ENCODE results near the gene CACNA1C.

Gene CACNA1C

DNA sequence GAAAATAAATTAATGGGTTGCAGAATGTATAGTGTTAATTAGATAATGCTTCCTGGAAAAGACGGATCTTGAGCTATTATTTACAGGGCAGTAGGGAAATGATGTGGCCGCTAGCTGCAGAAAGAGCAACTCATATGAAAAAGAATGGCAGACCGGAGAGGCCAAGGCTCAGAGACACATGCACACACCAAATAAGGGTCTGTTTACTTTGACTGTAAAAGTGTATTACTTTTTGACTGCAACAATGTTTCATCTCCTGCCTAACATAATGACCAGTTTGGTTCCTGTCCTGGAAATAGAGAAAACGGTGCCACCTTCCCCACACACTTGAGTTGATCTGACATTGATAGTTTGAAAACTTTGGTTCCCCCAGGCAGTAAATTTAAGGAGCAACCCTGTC, 290.9 kb downstream of the CACNA1C start:
- H3K27me3 ChIP-seq (ENCODE audit: control insufficient read depth, insufficient read depth, low read length): no peaks in the 10 kb centered on the region
- peaks cover 73% of the 10 kb centered on the region for H3K4me1 ChIP-seq (ENCODE audit: control insufficient read depth, insufficient read depth, low read length)
- H3K9ac ChIP-seq (ENCODE audit: low read length): no peak overlapping the region
- no peaks in the 10 kb centered on the region for H3K36me3 ChIP-seq (ENCODE audit: control insufficient read depth, insufficient read depth, low read length)
- H3K27ac ChIP-seq (ENCODE audit: low read depth, low read length): peak overlapping the region; percentile 86
- no peak overlapping the region for H3K4me3 ChIP-seq (ENCODE audit: low read length)

DNA sequence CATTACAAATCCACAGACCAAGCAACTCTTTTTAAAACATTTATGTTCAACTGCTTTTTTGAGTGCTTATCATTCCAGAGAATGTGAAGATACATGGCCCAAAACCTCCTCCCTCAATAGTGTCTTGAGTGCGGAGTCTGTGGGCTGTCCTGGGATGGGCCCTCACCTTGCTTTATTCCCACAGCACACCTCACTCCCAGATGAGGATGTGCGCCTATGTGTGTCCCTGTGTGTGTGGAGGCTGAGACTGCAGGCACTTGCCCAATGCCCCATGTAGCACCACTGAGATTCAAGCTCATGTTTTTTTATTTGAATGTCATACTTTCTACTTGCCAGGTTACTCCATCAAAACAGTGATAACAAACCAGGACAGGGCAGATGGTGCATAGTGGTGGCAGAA, 291.7 kb downstream of the CACNA1C start:
- H3K27ac ChIP-seq (ENCODE audit: low read depth, low read length): peak overlapping the region; percentile 86
- peaks cover 76% of the 10 kb centered on the region for H3K4me1 ChIP-seq (ENCODE audit: control insufficient read depth, insufficient read depth, low read length)
- no peak overlapping the region for H3K4me3 ChIP-seq (ENCODE audit: low read length)
- H3K27me3 ChIP-seq (ENCODE audit: control insufficient read depth, insufficient read depth, low read length): no peaks in the 10 kb centered on the region
- no peak overlapping the region for H3K9ac ChIP-seq (ENCODE audit: low read length)
- no peaks in the 10 kb centered on the region for H3K36me3 ChIP-seq (ENCODE audit: control insufficient read depth, insufficient read depth, low read length)

DNA sequence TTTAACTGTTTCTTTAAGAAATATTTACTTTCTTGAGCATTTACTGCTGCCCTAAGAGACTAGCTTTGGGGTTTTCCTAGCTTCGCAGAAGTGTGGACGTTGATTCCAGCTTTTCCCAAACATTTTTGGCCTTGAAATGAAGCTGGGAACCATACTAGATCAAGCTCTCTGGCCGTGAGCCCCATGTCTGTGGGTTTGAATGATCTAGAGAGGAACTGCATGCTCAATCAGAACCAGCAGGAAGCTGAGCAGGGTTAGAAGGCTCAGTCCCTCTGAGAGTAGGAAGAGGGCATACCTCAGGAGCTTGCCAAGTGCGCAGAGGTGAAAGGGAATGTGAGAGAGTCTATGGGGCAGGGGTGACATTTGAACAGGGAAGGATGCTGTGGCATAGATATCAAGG, 292.1 kb downstream of the CACNA1C start:
- Histone ChIP-seq H3K36me3 (ENCODE audit: control insufficient read depth, insufficient read depth, low read length) (no peaks in the 10 kb centered on the region), H3K4me3 (ENCODE audit: low read length) (no peak overlapping the region)

DNA sequence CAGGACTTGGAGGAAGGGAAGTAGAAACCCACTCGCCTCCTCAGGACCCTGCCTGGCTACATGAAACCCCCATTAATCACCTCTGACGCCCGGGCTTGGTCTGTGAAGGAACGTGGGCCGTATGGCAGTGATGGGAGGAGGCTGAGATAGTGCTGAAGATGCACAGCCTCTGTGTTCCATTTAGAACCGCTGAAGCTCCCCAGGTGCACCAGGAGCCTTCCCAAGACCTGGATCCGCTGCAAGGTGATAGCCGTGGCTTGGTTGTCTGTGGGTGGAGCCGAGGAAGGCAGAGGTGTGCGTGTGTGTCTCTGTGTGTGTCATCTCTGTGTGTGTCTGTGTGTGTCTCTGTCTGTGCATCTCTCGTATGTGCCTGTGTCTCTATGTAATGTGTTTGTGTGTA, 293.1 kb downstream of the CACNA1C start:
- Histone ChIP-seq H3K4me1 (ENCODE audit: control insufficient read depth, insufficient read depth, low read length) (peaks cover 75% of the 10 kb centered on the region), H3K9ac (ENCODE audit: low read length) (no peak overlapping the region), H3K4me3 (ENCODE audit: low read length) (no peak overlapping the region), H3K36me3 (ENCODE audit: control insufficient read depth, insufficient read depth, low read length) (no peaks in the 10 kb centered on the region), H3K27ac (ENCODE audit: low read depth, low read length) (peak overlapping the region; percentile 86), H3K27me3 (ENCODE audit: control insufficient read depth, insufficient read depth, low read length) (no peaks in the 10 kb centered on the region)

More for the DNA sequence above, 292.1 kb downstream of the CACNA1C start:
- Histone ChIP-seq H3K27ac (ENCODE audit: low read depth, low read length) (peak overlapping the region; percentile 86), H3K4me1 (ENCODE audit: control insufficient read depth, insufficient read depth, low read length) (peaks cover 76% of the 10 kb centered on the region), H3K27me3 (ENCODE audit: control insufficient read depth, insufficient read depth, low read length) (no peaks in the 10 kb centered on the region), H3K9ac (ENCODE audit: low read length) (no peak overlapping the region)

DNA sequence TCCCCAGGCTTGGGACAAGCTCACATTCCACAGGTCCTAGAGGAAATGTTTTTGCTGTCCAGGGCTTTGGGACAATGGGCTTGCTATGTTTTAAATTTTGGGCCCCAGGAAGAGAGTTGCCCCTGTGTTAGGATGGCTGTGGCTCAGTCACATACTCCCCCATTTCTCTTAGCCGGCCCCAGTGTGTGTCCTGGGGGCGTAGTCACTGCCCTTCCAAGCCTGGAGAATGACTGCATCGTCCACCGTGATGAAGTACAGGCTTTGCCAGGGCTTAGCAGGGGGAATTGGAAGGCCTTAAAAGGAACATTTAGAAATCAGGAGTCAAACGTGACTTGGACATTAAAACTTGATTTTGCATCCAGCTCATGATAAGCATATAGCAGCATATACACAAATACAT, 293.6 kb downstream of the CACNA1C start:
- Histone ChIP-seq H3K4me3 (ENCODE audit: low read length) (no peak overlapping the region), H3K4me1 (ENCODE audit: control insufficient read depth, insufficient read depth, low read length) (peaks cover 70% of the 10 kb centered on the region), H3K27me3 (ENCODE audit: control insufficient read depth, insufficient read depth, low read length) (no peaks in the 10 kb centered on the region), H3K9ac (ENCODE audit: low read length) (no peak overlapping the region), H3K27ac (ENCODE audit: low read depth, low read length) (peak overlapping the region; percentile 86), H3K36me3 (ENCODE audit: control insufficient read depth, insufficient read depth, low read length) (no peaks in the 10 kb centered on the region)

DNA sequence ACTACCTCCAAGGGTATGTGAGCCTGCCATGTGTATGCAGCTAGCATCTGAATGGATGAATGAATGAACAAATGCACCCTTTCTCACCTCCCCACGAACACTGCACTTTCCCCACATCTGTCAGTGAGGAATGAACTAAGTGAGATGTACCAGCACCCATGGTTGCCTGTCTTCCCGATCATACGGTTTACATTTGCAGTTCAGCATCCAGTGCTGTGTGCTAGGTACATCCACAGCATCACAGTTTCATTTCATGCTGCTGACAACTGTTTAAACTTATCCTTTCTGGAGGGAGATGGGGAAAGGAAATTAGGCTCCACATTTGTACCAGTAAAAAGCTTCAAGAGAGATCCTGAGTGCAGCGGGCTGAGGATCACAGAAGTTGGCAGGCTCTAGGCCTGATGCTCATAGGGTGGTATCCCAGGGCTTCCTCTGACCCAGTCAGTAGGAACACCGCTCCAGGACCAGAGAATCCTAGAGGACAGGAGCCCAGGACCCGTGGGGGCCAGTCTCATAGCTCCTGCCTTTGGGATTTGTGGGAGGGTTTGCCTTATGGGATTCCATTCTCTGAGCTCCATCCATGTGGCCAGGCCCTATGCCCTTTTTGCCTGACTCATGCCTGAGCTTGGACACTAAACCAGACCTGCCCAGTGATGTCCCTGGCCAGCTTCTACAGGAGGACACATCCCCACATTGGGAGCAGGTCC, 294.5 kb downstream of the CACNA1C start:
- H3K27ac ChIP-seq (ENCODE audit: low read depth, low read length): peak overlapping the region; percentile 86
- no peak overlapping the region for H3K9ac ChIP-seq (ENCODE audit: low read length)
- peaks cover 61% of the 10 kb centered on the region for H3K4me1 ChIP-seq (ENCODE audit: control insufficient read depth, insufficient read depth, low read length)

DNA sequence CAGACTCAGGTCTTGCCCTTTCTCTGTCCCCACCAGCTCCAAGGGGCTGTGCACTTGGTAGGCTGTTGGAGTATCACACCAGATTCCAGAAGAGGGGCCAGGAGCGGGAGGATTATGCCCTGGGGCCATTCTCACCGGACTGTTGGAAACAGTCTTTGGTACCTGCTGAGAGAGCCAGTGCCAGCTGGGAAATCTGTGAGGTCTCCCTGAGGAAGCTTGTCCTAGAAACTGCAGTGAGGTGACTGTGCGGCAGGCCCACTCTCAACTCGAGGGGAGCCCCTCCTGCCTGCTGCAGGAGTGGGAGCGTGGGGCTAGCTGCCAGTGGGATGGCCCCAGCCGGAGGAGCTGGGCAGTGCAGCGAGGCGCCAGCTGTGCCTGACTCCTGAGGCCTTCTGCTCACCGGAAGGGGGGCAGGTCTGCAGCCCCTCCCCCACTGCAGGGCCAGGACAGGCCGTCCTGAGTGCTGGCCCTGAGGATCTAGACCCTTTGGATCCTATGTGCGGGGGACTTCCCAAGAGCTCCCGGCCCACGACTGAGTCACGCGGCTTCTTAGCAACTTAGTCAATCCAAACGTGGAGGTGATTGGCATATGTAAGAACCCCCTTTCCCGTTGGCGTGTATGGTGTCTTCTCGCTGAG, 295.2 kb downstream of the CACNA1C start:
- peak overlapping the region; percentile 1 for H3K4me3 ChIP-seq (ENCODE audit: low read length)
- no peaks in the 10 kb centered on the region for H3K27me3 ChIP-seq (ENCODE audit: control insufficient read depth, insufficient read depth, low read length)
- no peaks in the 10 kb centered on the region for H3K36me3 ChIP-seq (ENCODE audit: control insufficient read depth, insufficient read depth, low read length)
- H3K27ac ChIP-seq (ENCODE audit: low read depth, low read length): peak overlapping the region; percentile 86
- H3K9ac ChIP-seq (ENCODE audit: low read length): no peak overlapping the region
- peaks cover 55% of the 10 kb centered on the region for H3K4me1 ChIP-seq (ENCODE audit: control insufficient read depth, insufficient read depth, low read length)

More for the DNA sequence above, 294.5 kb downstream of the CACNA1C start:
- Histone ChIP-seq H3K4me3 (ENCODE audit: low read length) (peak overlapping the region; percentile 1), H3K36me3 (ENCODE audit: control insufficient read depth, insufficient read depth, low read length) (no peaks in the 10 kb centered on the region), H3K27me3 (ENCODE audit: control insufficient read depth, insufficient read depth, low read length) (no peaks in the 10 kb centered on the region)

DNA sequence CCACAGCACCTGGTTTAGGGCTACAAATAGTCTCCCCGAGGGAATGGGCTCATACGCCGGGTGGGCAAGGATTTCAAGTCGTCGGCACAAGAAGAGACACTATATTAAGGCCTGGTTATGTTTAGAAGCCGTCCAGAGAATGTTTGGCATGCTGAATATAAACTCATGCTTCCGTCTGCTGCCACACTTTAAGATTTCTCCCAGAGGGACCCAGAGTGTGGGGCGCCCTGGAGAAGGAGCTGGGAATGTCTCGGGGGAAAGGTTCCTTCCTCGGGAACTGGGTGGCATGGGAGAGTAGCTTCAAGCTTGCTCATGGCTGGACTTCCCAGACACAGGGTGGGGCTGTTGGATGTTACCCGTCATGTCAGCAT, 295.7 kb downstream of the CACNA1C start:
- no peaks in the 10 kb centered on the region for H3K27me3 ChIP-seq (ENCODE audit: control insufficient read depth, insufficient read depth, low read length)
- H3K4me1 ChIP-seq (ENCODE audit: control insufficient read depth, insufficient read depth, low read length): peaks cover 53% of the 10 kb centered on the region
- no peak overlapping the region for H3K9ac ChIP-seq (ENCODE audit: low read length)
- H3K36me3 ChIP-seq (ENCODE audit: control insufficient read depth, insufficient read depth, low read length): no peaks in the 10 kb centered on the region
- H3K4me3 ChIP-seq (ENCODE audit: low read length): no peak overlapping the region
- H3K27ac ChIP-seq (ENCODE audit: low read depth, low read length): peak overlapping the region; percentile 86

DNA sequence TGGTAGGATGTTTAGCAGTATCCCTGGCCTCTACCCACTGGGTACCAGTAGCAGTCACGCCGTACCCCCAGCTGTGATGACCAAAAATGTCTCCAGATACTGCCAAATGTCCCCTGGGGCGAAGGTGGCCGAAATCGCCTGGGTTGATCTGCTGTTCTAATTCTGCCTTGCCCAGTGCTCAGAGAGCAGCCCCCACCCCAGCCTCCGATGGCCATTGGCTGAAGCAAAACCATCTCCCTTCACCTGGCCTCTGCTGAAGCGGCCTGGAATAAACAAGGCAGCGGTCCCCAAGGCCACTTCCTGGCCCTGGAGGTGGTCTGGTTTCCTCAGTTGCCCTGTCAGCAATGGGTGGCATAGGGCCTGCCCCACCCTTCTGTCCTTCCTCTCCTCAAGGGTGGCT, 298.4 kb downstream of the CACNA1C start:
- Histone ChIP-seq H3K9ac (ENCODE audit: low read length) (no peak overlapping the region), H3K4me3 (ENCODE audit: low read length) (no peak overlapping the region), H3K36me3 (ENCODE audit: control insufficient read depth, insufficient read depth, low read length) (no peaks in the 10 kb centered on the region), H3K27me3 (ENCODE audit: control insufficient read depth, insufficient read depth, low read length) (no peaks in the 10 kb centered on the region), H3K27ac (ENCODE audit: low read depth, low read length) (no peak overlapping the region), H3K4me1 (ENCODE audit: control insufficient read depth, insufficient read depth, low read length) (peaks cover 41% of the 10 kb centered on the region)

DNA sequence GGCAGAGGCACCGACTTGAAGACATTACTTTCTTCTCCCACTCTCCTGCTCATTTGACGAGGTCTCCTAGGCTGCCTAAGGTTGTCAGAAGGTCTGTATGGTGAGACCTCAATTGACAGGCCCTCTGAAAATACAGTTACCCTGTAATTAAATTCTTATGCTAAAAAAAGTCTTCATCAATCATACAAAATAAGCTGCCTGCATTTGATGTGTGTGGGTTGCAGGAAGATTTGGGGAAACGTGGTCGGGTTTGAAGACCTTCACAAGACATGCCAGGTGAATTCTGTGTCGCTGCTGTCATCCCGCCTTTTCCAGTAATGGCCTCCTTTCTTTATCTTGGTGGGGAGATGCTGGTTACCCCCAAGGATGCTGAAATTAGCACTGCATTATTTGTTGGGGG, 299.4 kb downstream of the CACNA1C start:
- H3K36me3 ChIP-seq (ENCODE audit: control insufficient read depth, insufficient read depth, low read length): no peaks in the 10 kb centered on the region

DNA sequence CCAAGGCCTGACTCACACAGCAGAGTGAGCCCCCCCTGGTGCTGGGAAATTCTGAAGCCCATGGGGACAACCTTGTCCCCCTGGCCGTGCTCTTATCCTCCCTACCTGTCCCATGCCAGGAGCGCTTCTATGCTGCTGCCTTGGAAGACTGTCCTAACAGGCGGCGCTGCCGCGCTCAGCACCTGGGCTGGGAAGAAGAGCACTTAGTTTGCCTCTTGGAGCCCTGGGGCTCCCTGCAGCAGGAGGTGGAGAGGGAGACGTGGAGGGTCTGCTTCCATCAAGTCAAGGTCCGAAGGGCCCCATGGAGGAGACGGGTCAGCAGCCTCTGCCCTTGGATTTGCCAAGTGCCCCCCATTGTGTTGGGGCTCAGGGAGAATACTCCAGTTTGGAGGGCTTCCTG, 300.5 kb downstream of the CACNA1C start:
- Histone ChIP-seq H3K27me3 (ENCODE audit: control insufficient read depth, insufficient read depth, low read length) (no peaks in the 10 kb centered on the region), H3K27ac (ENCODE audit: low read depth, low read length) (no peak overlapping the region), H3K4me1 (ENCODE audit: control insufficient read depth, insufficient read depth, low read length) (peaks cover 25% of the 10 kb centered on the region), H3K4me3 (ENCODE audit: low read length) (no peak overlapping the region), H3K9ac (ENCODE audit: low read length) (no peak overlapping the region), H3K36me3 (ENCODE audit: control insufficient read depth, insufficient read depth, low read length) (no peaks in the 10 kb centered on the region)

More for the DNA sequence above, 299.4 kb downstream of the CACNA1C start:
- Histone ChIP-seq H3K27me3 (ENCODE audit: control insufficient read depth, insufficient read depth, low read length) (no peaks in the 10 kb centered on the region), H3K9ac (ENCODE audit: low read length) (no peak overlapping the region), H3K27ac (ENCODE audit: low read depth, low read length) (no peak overlapping the region), H3K4me3 (ENCODE audit: low read length) (no peak overlapping the region), H3K4me1 (ENCODE audit: control insufficient read depth, insufficient read depth, low read length) (peaks cover 30% of the 10 kb centered on the region)

DNA sequence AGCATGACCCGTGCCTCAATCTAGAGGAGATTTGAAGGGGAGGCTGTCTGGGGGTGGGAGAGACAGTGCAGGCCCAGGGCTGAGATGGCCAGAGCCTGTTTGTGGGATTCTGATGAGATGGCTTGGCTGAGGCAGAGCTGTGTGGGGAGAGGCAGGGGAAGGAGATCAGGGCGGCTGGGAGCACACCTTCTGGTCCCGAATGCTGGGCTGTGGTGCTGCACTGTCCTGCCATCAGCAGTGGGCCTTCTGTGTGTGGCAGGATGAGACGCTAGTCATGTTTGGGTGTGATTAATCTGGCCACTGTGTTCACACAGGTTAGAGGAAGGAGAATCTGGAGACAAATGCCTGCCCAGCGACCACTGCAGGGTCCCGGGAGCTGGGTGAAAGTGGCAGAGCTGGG, 300.9 kb downstream of the CACNA1C start:
- Histone ChIP-seq H3K27ac (ENCODE audit: low read depth, low read length) (peak overlapping the region; percentile 62), H3K4me1 (ENCODE audit: control insufficient read depth, insufficient read depth, low read length) (peaks cover 25% of the 10 kb centered on the region), H3K27me3 (ENCODE audit: control insufficient read depth, insufficient read depth, low read length) (no peaks in the 10 kb centered on the region), H3K9ac (ENCODE audit: low read length) (no peak overlapping the region), H3K36me3 (ENCODE audit: control insufficient read depth, insufficient read depth, low read length) (no peaks in the 10 kb centered on the region), H3K4me3 (ENCODE audit: low read length) (no peak overlapping the region)
